Dermis lymphatic vessel endothelial cell (primary cell): Measurements from ENCODE around the gene NPR1. TPM values are rescaled to one million over a fixed set of nuclear protein-coding genes. Genes with fewer than 3 reads are reported as not detected.

ENCODE experiments used
- total RNA-seq: library from RNA; depleted of rRNA; stranded (reverse); fragments of >200 nt; gene quantifications from 2 replicates; pipeline ENCODE4 v1.2.1, GENCODE V29; 2014

Gene NPR1
- total RNA-seq: 20.4 and 32.7 TPM in 2 replicates

DNA sequence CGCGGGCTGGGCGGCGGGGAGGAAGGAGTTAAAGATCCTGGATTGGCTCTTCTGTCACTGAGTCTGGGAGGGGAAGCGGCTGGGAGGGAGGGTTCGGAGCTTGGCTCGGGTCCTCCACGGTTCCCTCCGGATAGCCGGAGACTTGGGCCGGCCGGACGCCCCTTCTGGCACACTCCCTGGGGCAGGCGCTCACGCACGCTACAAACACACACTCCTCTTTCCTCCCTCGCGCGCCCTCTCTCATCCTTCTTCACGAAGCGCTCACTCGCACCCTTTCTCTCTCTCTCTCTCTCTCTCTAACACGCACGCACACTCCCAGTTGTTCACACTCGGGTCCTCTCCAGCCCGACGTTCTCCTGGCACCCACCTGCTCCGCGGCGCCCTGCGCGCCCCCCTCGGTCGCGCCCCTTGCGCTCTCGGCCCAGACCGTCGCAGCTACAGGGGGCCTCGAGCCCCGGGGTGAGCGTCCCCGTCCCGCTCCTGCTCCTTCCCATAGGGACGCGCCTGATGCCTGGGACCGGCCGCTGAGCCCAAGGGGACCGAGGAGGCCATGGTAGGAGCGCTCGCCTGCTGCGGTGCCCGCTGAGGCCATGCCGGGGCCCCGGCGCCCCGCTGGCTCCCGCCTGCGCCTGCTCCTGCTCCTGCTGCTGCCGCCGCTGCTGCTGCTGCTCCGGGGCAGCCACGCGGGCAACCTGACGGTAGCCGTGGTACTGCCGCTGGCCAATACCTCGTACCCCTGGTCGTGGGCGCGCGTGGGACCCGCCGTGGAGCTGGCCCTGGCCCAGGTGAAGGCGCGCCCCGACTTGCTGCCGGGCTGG, at the start of gene NPR1:
NPR1 (plus strand) TSS at position 170 of the 818 bp plus-strand sequence; CDS start at position 591, 421 bp downstream.

DNA sequence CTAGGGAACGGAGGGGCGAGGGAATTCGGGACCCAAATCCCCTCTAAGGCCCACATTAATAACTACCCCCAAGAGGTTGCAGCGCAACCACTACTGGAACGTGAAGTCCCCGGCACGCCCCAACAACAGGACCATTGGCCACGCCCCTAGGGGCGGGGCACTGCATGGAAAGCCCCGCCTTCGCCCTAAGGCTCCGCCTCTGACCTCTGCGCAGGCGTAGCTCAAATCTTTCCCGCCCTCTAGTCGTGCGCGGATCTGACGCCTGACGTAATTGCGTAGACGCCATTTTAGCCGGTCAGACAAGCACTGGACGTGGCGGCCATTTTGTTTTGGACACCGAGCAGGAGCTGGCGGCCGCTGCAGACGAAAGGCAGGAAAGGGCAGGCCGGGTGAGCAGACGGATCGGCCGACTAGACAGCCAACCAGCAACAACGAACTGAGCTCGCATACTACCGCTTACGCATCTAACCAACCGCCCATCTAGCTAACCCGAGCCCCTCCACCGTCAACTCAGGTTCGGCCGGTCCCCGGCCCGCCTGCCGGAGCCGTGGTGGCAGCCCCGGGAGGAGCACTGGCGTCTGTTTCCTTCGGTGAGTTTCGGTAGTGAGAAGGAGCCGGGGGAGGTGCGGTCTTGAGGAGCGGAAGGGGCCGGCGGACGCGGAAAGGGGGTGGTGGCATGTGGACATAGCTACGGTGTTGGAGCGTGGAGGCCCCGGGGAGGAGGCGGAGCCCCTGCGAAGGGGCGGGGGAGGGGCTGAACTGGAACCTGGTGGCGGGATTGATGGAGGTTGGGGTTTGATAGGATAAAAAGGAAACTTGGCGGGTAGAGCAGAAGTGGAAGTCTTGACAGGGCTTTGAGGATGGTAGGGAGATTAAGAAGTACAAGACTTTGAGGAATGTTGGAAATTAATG, 44.5 kb upstream of the NPR1 start, which contains the start of gene CHTOP:
CHTOP (plus strand) TSS at position 313 of the 912 bp plus-strand sequence. CDS start 2,523 bp downstream, outside the sequence.

DNA sequence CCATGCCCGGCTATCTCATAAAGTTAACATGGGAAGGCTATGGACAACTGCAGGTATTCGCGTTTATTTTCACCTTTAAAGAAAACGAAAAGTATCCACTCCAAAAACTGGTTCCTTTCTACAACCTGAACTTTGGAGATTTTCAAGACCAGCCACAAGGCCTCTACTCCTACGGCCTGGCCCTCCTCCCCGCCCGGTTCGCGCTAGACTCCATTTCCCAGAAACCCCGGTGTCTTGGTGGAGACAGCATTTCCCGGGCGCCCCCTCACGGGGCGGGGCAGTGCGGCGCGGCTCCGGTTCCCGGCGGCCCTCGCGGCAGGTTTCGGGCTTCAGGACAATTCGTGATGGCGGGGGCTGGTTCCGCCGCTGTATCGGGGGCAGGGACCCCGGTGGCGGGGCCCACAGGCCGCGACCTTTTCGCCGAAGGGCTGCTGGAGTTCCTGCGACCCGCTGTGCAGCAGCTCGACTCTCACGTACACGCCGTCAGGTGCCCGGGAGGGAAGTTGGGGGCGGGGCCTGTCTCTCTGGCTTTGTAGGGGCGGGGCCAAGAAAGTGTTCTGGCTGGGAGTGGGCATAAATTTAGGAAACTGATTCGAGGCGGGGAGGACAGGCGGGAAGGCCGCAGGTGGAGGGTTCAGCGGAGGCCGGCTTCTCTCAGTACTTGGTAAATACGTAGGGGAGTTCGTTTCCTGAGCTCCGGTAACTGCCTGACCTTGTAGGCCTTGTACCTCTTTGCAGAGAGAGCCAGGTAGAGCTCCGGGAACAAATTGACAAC, 19.9 kb upstream of the NPR1 start, which contains the start of gene SNAPIN:
SNAPIN (plus strand) TSS at position 304 of the 775 bp plus-strand sequence; CDS start at position 345, 41 bp downstream.

DNA sequence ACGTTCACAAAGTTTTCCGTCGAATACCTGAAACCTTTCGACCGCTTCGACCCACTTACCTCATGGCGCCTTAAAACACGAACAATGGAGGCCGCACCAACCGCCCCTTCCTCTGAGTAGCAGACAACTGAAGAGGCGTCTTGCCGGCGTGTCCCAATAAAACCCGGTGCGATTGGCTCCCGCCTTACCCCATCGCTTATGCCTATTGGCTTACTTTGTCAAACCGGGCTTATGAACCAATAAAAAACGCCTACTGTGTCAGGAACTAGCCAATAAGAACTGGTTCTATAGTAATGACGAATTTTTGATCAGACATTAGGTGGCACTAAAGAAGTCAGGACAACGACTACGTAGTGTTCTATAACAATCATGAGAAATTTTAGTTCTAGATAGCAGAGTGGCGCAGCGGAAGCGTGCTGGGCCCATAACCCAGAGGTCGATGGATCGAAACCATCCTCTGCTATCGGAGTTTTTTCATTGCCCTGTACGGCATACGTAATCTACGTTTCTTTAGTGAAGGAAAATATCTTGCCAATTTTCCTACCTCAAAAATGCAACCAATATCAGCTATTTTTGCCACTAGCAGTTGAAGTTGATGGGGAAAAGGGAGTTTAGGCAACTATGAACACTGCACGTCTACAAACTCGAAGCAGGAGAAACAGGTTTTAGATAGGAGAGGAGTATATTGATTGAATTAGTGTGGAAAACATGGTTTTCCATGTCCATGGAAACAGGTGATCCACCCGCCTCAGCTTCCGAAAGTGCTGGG, 7.4 kb upstream of the NPR1 start, which contains the start of gene ILF2:
ILF2 (minus strand) TSS at position 135 of the 769 bp plus-strand sequence; CDS start at position 64, 71 bp downstream.

DNA sequence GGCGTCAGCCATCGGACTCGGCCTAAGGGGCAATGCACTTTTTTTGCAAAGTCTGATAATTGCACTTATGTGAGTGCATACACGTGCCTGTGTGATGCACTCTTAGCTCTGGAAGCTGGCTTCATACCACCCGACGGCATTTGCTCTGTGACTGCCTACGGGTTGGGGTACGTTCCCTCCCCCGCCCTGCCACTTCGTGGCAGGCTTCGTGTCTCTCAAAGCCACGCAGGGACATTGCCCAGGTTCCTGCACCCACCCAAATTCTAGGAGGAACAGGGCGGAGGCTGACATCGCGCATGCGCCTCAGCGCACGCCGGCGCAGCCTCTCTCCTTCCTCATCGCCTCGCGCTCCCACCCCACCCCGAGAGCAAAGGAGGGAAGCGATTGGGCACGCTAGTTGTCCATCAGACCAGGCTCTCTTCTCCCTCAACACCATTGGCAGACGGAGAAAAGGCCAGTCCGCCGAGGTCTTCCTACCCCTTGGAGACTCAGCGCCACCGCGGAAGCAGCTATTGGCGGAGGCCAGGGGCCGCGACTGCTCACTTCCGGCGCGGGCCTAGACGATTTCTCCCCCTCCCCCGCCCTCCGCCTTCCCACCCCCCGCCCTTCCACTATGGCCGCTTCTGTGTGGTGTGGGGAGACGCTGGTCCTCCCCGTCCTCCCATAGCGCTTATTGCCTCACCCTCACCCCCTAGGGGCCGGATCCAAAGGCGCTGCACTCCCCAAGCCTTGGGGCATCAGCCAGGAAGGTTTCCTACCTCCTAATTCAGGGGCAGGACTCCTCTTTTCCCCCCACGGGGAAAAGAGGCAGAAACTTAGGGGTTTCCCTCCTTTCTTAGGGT, 49.2 kb downstream of the NPR1 start, which contains the start of gene INTS3:
INTS3 (plus strand) TSS at position 588 of the 842 bp plus-strand sequence. CDS start 585 bp downstream, outside the sequence.

Other genes with a start within 250 kb of the NPR1 start
- gene S100A7, start 218.0 kb upstream of the NPR1 start, total RNA-seq: not detected in 2 replicates
- gene S100A6, start 142.7 kb upstream of the NPR1 start, total RNA-seq: 478 and 706 TPM in 2 replicates
- gene S100A5, start 137.8 kb upstream of the NPR1 start, total RNA-seq: 0.17 TPM in 1 of 2 replicates, not detected in the other
- gene S100A4, start 132.9 kb upstream of the NPR1 start, total RNA-seq: 18.1 and 19.9 TPM in 2 replicates
- gene S100A3, start 129.4 kb upstream of the NPR1 start, total RNA-seq: 0.26 and 1.3 TPM in 2 replicates
- gene S100A2, start 112.8 kb upstream of the NPR1 start, total RNA-seq: 0.86 and 0.98 TPM in 2 replicates
- 456 and 493 TPM in 2 replicates for gene S100A16, start 65.6 kb upstream of the NPR1 start, total RNA-seq
- 0.43 TPM in 1 of 2 replicates, not detected in the other for gene S100A14, start 62.4 kb upstream of the NPR1 start, total RNA-seq
- 161 and 182 TPM in 2 replicates for gene S100A13, start 51.2 kb upstream of the NPR1 start, total RNA-seq
- not detected in 2 replicates for gene S100A1, start 50.3 kb upstream of the NPR1 start, total RNA-seq
- 23.4 and 30.3 TPM in 2 replicates for gene CHTOP, start 44.6 kb upstream of the NPR1 start, total RNA-seq
- 56.7 and 68.2 TPM in 2 replicates for gene SNAPIN, start 20.0 kb upstream of the NPR1 start, total RNA-seq
- 169 and 218 TPM in 2 replicates for gene ILF2, start 7.7 kb upstream of the NPR1 start, total RNA-seq
- 15.0 and 18.9 TPM in 2 replicates for gene INTS3, start 49.4 kb downstream of the NPR1 start, total RNA-seq
- gene SLC27A3, start 96.7 kb downstream of the NPR1 start, total RNA-seq: 41.2 and 59.6 TPM in 2 replicates
- 4.8 and 5.8 TPM in 2 replicates for gene GATAD2B, start 244.3 kb downstream of the NPR1 start, total RNA-seq